GM23338 (cell line): ENCODE results near the gene USP24. TPM values are rescaled to one million over a fixed set of nuclear protein-coding genes. Genes with fewer than 3 reads are reported as not detected.

Experiments used
- ATAC-seq: fragments of 200-7000 bp; cut with Tn5 transposase; 3 replicates; pipeline ENCODE4 v1.9.1; 2020
- DNase-seq: peaks from one replicate; pipeline ENCODE4 v3.0.0-alpha.2; 2015; ENCODE audit warnings: low spot score
- H2AFZ ChIP-seq: fragments of 200-600 bp; sonication (generic); 2 replicates; pipeline ENCODE4 v1.8.0; 2016; ENCODE audit warnings: antibody characterized with exemption, mild to moderate bottlenecking, moderate library complexity
- H3F3A ChIP-seq: fragments of 200-600 bp; sonication (generic); replicated peaks from 2 replicates; pipeline ENCODE4 v1.8.0; 2017; ENCODE audit warnings: antibody characterized with exemption, mixed run types, low read depth
- H3K27ac ChIP-seq: fragments of 200-600 bp; sonication (generic); 2 replicates; pipeline ENCODE4 v1.6.1; 2016; ENCODE audit warnings: low read depth
- H3K27me3 ChIP-seq: fragments of 200-600 bp; sonication (generic); 2 replicates; pipeline ENCODE4 v1.8.0; 2016; ENCODE audit warnings: mild to moderate bottlenecking, mixed run types, moderate library complexity; ENCODE audit not compliant: insufficient read depth
- H3K36me3 ChIP-seq: fragments of 200-600 bp; sonication (generic); 2 replicates; pipeline ENCODE4 v1.8.0; 2016; ENCODE audit warnings: mild to moderate bottlenecking; ENCODE audit not compliant: insufficient read depth
- H3K4me1 ChIP-seq: fragments of 200-600 bp; sonication (generic); 2 replicates; pipeline ENCODE4 v1.8.0; 2016; ENCODE audit warnings: mild to moderate bottlenecking, moderate library complexity; ENCODE audit not compliant: insufficient read depth
- H3K4me2 ChIP-seq: fragments of 200-600 bp; sonication (generic); 2 replicates; pipeline ENCODE4 v1.7.1; 2017; ENCODE audit warnings: mixed run types
- H3K4me3 ChIP-seq: fragments of 200-600 bp; sonication (generic); 2 replicates; pipeline ENCODE4 v1.6.1; 2016; ENCODE audit warnings: mixed run types
- H3K79me2 ChIP-seq: fragments of 200-600 bp; sonication (generic); replicated peaks from 2 replicates; pipeline ENCODE4 v1.8.0; 2017; ENCODE audit warnings: mild to moderate bottlenecking; ENCODE audit not compliant: insufficient read depth
- H3K9me2 ChIP-seq: fragments of 200-600 bp; sonication (generic); 2 replicates; pipeline ENCODE4 v1.8.0; 2017; ENCODE audit not compliant: insufficient read depth
- H4K20me1 ChIP-seq: fragments of 200-600 bp; sonication (generic); replicated peaks from 2 replicates; pipeline ENCODE4 v1.8.0; 2017; ENCODE audit warnings: mild to moderate bottlenecking; ENCODE audit not compliant: insufficient read depth
- H3K27ac Mint-ChIP-seq: 2 replicates; pipeline ENCODE4 v1.8.0; 2020; ENCODE audit warnings: inconsistent platforms, mild to moderate bottlenecking, moderate library complexity, mixed read lengths
- H3K27me3 Mint-ChIP-seq: 3 replicates; pipeline ENCODE4 v1.8.0; 2022; ENCODE audit warnings: low read depth, mild to moderate bottlenecking, moderate library complexity, mixed read lengths, inconsistent platforms; ENCODE audit not compliant: insufficient read depth, poor library complexity
- H3K36me3 Mint-ChIP-seq: 3 replicates; pipeline ENCODE4 v1.8.0; 2021; ENCODE audit warnings: low read depth, mild to moderate bottlenecking, inconsistent platforms, moderate library complexity, mixed read lengths
- H3K4me1 Mint-ChIP-seq: 3 replicates; pipeline ENCODE4 v1.8.0; 2020; ENCODE audit warnings: mild to moderate bottlenecking, inconsistent platforms, mixed read lengths
- H3K4me3 Mint-ChIP-seq: 3 replicates; pipeline ENCODE4 v1.8.0; 2021; ENCODE audit warnings: moderate library complexity, mild to moderate bottlenecking, inconsistent platforms, mixed read lengths
- H3K9me3 Mint-ChIP-seq: 3 replicates; pipeline ENCODE4 v1.8.0; 2020; ENCODE audit warnings: moderate library complexity, mild to moderate bottlenecking, inconsistent platforms, mixed read lengths
- CREB1 ChIP-seq: fragments of 250-450 bp; sonication (Bioruptor Pico); IDR thresholded peaks from 2 replicates; pipeline ENCODE4 v1.5.0; 2020; ENCODE audit warnings: low read depth, mild to moderate bottlenecking, moderate library complexity
- ETS1 ChIP-seq: IDR thresholded peaks from 2 replicates; pipeline ENCODE4 v1.6.1; 2016; ENCODE audit warnings: antibody characterized with exemption
- EZH2 ChIP-seq: fragments of 200-600 bp; sonication (generic); IDR thresholded peaks from one replicate; pipeline ENCODE4 v1.8.0; 2017; ENCODE audit warnings: antibody characterized with exemption, mild to moderate bottlenecking, low read depth; ENCODE audit not compliant: unreplicated experiment
- EZH2phosphoT487 ChIP-seq: fragments of 200-600 bp; sonication (generic); IDR thresholded peaks from one replicate; pipeline ENCODE4 v1.8.1; 2018; ENCODE audit warnings: antibody characterized with exemption; ENCODE audit not compliant: unreplicated experiment
- NANOG ChIP-seq: IDR thresholded peaks from 2 replicates; pipeline ENCODE4 v1.6.1; 2016; ENCODE audit warnings: antibody characterized with exemption, borderline replicate concordance
- POLR2AphosphoS5 ChIP-seq: IDR thresholded peaks from 2 replicates; pipeline ENCODE4 v1.6.1; 2016; ENCODE audit warnings: antibody characterized with exemption, low read depth
- REST ChIP-seq: IDR thresholded peaks from one replicate; pipeline ENCODE4 v1.6.1; 2018; ENCODE audit warnings: antibody characterized with exemption; ENCODE audit not compliant: unreplicated experiment
- STAT1 ChIP-seq: IDR thresholded peaks from one replicate; pipeline ENCODE4 v1.6.1; 2016; ENCODE audit warnings: antibody characterized with exemption; ENCODE audit not compliant: unreplicated experiment
- ZNF114 ChIP-seq: fragments of 250-450 bp; sonication (Bioruptor Pico); IDR thresholded peaks from 2 replicates; pipeline ENCODE4 v1.5.0; 2020; ENCODE audit warnings: mild to moderate bottlenecking, moderate library complexity
- ZNF331 ChIP-seq: fragments of 250-450 bp; sonication (Bioruptor Pico); IDR thresholded peaks from 2 replicates; pipeline ENCODE4 v1.5.0; 2020; ENCODE audit warnings: low read depth, mild to moderate bottlenecking, moderate library complexity
- ZNF462 ChIP-seq: fragments of 250-450 bp; sonication (Bioruptor Pico); IDR thresholded peaks from 2 replicates; pipeline ENCODE4 v1.5.0; 2020; ENCODE audit warnings: mild to moderate bottlenecking, moderate library complexity
- polyA plus RNA-seq: library from polyadenylated mRNA; unstranded; fragments of >200 nt; fragmentation: Nextera tagmentation; extraction: Ambion mirVana; gene quantifications from 2 replicates; pipeline ENCODE4 v1.2.1, GENCODE V29; 2016
- total RNA-seq: library from RNA; depleted of rRNA; stranded (reverse); fragments of >200 nt; shearing (Covaris generic); gene quantifications from 2 replicates; pipeline ENCODE4 v1.2.3, GENCODE V29; 2014

The USP24 gene
- total and polyA plus RNA-seq, 2 experiments from 2014 or later = 12.1 to 32.6 TPM

GRCh38 chr1:55051621-55052020 is 163.5 kb downstream of the USP24 start:
- Histone ChIP-seq H2AFZ (no peak overlapping the region), H3K27me3 (no peaks in the 10 kb centered on the region), H3K9me2 (no peaks in the 10 kb centered on the region), H3K4me3 (no peak overlapping the region), H3K79me2 (peaks cover 41% of the 10 kb centered on the region), H3K36me3 (peaks cover 56% of the 10 kb centered on the region), H4K20me1 (peaks cover 33% of the 10 kb centered on the region), H3F3A (peaks cover 12% of the 10 kb centered on the region; the same call in 1 of the 2 replicates), H3K4me1 (no peaks in the 10 kb centered on the region; the same call in 1 of the 2 replicates), H3K4me2 (no peak overlapping the region), H3K27ac (peak overlapping the region; percentile 50; the same call in 1 of the 2 replicates)
- Mint-ChIP-seq H3K36me3 (peaks cover 24% of the 10 kb centered on the region; the same call in 2 of the 3 replicates), H3K27ac (no peak overlapping the region), H3K27me3 (peaks cover 9% of the 10 kb centered on the region), H3K9me3 (no peaks in the 10 kb centered on the region), H3K4me3 (no peak overlapping the region), H3K4me1 (peaks cover 4% of the 10 kb centered on the region; the same call in 2 of the 3 replicates)
- TF ChIP-seq NANOG (no peak), ZNF331 (CRISPR knock-in tag) (no peak), EZH2 (no peak), POLR2AphosphoS5 (no peak), CREB1 (no peak), REST (no peak), EZH2phosphoT487 (no peak), ZNF462 (CRISPR knock-in tag) (no peak), STAT1 (no peak), ETS1 (no peak), ZNF114 (no peak)
- ATAC-seq (no peak), DNase-seq (no peak)
